ENCODE data around the gene TTLL1.

TTLL1 gene

DNA sequence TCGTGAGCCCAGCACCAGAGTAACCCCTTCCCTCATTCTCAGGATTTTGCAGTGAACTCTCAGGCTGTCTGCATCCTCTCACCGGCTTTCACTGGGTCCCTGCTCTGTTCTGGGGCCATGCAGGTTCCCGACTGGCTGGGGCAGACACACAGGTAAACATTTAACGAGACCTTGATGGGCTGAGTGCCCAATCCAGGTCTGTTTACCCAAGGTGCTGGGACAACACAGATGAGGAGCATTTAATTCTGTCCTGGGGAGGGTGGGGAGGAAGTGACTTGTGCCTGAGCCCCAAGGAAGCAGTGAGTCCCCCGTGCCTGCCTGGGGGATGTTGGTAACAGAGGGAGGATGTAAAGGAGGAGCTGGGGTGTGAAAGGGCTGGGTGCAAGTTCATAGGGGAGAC lies 25.8 kb upstream of the TTLL1 start:
- DNase-seq (no peak), ATAC-seq (ENCODE audit: insufficient read depth, low read depth) (no peak)
- no peak overlapping the region for H2AFZ ChIP-seq (ENCODE audit: low read depth, low read length)
- no peak overlapping the region for H3K4me3 ChIP-seq (ENCODE audit: low read depth in 1 of 2, low read length in 2 of 2)
- no peak overlapping the region for H3K9ac ChIP-seq (ENCODE audit: low read depth, low read length)
- peaks cover 10% of the 10 kb centered on the region; the same call in 1 of the 2 replicates for H4K20me1 ChIP-seq (ENCODE audit: insufficient read depth, low read length)
- no peak overlapping the region for H3K4me2 ChIP-seq (ENCODE audit: insufficient read depth, low read length)
- H3K79me2 ChIP-seq (ENCODE audit: insufficient read depth, low read length): no peaks in the 10 kb centered on the region
- peaks cover 10% of the 10 kb centered on the region for H3K4me1 ChIP-seq (ENCODE audit: insufficient read depth, low read length)
- no peaks in the 10 kb centered on the region for H3K36me3 ChIP-seq (ENCODE audit: insufficient read depth, low read length)
- H3K9me3 ChIP-seq (ENCODE audit: insufficient read depth, low read length, severe bottlenecking): no peaks in the 10 kb centered on the region
- peaks cover 35% of the 10 kb centered on the region for H3K27me3 ChIP-seq (ENCODE audit: insufficient read depth, low read length, poor library complexity)
- H3K27ac ChIP-seq (ENCODE audit: low read length): no peak overlapping the region
- no peak for TF ChIP-seq EZH2 (IDR thresholded peaks at IDR 0.05; ENCODE audit: borderline replicate concordance, low read depth, low read length, severe bottlenecking)
- TF ChIP-seq, protein P1, sequence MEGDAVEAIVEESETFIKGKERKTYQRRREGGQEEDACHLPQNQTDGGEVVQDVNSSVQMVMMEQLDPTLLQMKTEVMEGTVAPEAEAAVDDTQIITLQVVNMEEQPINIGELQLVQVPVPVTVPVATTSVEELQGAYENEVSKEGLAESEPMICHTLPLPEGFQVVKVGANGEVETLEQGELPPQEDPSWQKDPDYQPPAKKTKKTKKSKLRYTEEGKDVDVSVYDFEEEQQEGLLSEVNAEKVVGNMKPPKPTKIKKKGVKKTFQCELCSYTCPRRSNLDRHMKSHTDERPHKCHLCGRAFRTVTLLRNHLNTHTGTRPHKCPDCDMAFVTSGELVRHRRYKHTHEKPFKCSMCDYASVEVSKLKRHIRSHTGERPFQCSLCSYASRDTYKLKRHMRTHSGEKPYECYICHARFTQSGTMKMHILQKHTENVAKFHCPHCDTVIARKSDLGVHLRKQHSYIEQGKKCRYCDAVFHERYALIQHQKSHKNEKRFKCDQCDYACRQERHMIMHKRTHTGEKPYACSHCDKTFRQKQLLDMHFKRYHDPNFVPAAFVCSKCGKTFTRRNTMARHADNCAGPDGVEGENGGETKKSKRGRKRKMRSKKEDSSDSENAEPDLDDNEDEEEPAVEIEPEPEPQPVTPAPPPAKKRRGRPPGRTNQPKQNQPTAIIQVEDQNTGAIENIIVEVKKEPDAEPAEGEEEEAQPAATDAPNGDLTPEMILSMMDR (IDR thresholded peaks at IDR 0.05; ENCODE audit: borderline replicate concordance, extremely low read depth, low read length, poor library complexity, severe bottlenecking): no peak

DNA sequence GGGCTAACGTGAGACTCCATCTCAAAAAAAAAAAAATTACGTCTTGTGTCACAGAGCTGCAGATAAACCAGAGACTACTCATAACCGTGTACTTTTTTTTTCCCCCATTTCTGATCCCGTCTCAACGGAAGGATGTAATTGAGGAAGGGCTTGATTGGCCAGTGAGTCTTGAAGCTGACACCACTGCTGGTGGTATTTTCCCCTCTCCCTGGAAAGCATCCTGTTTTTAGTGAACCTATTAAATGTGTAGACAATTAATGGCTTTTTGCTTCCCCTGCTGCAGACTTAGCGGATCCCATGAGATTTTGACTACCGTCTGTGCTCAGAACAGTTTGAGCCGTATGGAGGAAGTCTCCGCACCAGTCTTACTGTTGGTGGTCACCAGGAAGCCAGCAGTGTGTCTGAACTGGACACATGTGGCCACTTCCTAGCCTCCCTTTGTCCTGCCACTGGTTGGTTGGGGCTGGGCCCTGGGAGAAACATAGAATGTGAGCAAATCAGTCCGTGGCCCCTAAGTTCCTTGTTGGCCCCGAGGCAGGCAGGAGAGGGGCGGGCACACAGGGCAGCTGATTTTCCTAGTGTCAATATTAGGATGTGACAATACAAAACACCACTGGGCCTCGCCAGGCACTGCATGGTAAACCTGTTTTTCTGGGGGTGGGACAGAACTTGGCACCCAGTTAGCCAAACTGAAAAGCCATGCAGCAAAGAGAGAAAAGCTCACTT lies 24.5 kb upstream of the TTLL1 start:
- Histone ChIP-seq H3K79me2 (ENCODE audit: insufficient read depth, low read length) (no peaks in the 10 kb centered on the region), H3K9me3 (ENCODE audit: insufficient read depth, low read length, severe bottlenecking) (no peaks in the 10 kb centered on the region), H2AFZ (ENCODE audit: low read depth, low read length) (no peak overlapping the region), H3K4me3 (ENCODE audit: low read depth in 1 of 2, low read length in 2 of 2) (no peak overlapping the region), H3K9ac (ENCODE audit: low read depth, low read length) (no peak overlapping the region), H3K36me3 (ENCODE audit: insufficient read depth, low read length) (no peaks in the 10 kb centered on the region), H3K4me2 (ENCODE audit: insufficient read depth, low read length) (no peak overlapping the region), H4K20me1 (ENCODE audit: insufficient read depth, low read length) (peaks cover 10% of the 10 kb centered on the region; the same call in 1 of the 2 replicates), H3K4me1 (ENCODE audit: insufficient read depth, low read length) (peaks cover 10% of the 10 kb centered on the region), H3K27ac (ENCODE audit: low read length) (no peak overlapping the region), H3K27me3 (ENCODE audit: insufficient read depth, low read length, poor library complexity) (peaks cover 40% of the 10 kb centered on the region)
- DNase-seq: no peak
- TF ChIP-seq, protein P1 (IDR thresholded peaks at IDR 0.05; ENCODE audit: borderline replicate concordance, extremely low read depth, low read length, poor library complexity, severe bottlenecking): no peak
- TF ChIP-seq EZH2 (IDR thresholded peaks at IDR 0.05; ENCODE audit: borderline replicate concordance, low read depth, low read length, severe bottlenecking): no peak
- ATAC-seq (ENCODE audit: insufficient read depth, low read depth): no peak

DNA sequence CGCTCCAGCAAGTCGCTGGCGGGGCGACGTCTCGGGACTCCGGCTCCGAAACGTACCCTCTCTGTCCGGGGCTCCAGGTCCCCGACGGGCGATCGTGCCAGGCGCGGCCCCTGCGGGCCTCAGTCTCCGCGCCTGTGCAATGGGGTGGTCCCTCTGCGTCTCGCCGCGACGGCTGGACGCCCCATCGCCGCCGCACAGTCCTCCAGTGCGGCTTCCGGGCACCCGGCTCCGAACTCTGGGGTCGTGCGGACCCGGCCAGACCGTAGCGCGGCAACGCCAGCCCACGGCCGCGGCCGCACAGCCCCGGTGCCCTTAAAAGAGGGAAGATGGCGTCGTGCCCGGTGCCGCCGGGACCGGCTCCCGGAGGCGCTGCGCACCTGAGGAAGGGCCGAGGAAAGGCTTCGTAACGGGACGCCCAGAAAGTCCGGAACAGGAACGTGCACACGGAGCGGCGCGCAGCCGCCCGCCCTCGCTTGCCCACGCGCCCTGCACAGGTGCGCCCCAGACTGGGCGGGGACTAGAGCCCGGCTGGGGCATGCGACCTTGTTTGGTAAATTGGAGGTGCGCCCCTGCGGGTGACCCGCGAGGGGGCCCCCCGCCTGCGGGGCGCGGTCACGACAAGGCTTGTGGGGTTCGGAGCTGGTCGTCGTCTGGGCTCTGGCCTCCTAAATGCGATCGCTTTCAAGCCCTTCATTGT lies 21.9 kb upstream of the TTLL1 start:
- Histone ChIP-seq H3K4me3 (ENCODE audit: low read depth in 1 of 2, low read length in 2 of 2) (peak overlapping the region in 1 of 2 experiments; percentile 32; a peak in 2 of 4 replicates), H3K79me2 (ENCODE audit: insufficient read depth, low read length) (no peaks in the 10 kb centered on the region)

More for the DNA sequence above, 21.9 kb upstream of the TTLL1 start:
- Histone ChIP-seq H2AFZ (ENCODE audit: low read depth, low read length) (no peak overlapping the region), H3K9me3 (ENCODE audit: insufficient read depth, low read length, severe bottlenecking) (no peaks in the 10 kb centered on the region), H4K20me1 (ENCODE audit: insufficient read depth, low read length) (peaks cover 10% of the 10 kb centered on the region; the same call in 1 of the 2 replicates), H3K9ac (ENCODE audit: low read depth, low read length) (no peak overlapping the region), H3K36me3 (ENCODE audit: insufficient read depth, low read length) (no peaks in the 10 kb centered on the region), H3K27me3 (ENCODE audit: insufficient read depth, low read length, poor library complexity) (peaks cover 40% of the 10 kb centered on the region), H3K4me2 (ENCODE audit: insufficient read depth, low read length) (peak overlapping the region; percentile 56), H3K27ac (ENCODE audit: low read length) (no peak overlapping the region), H3K4me1 (ENCODE audit: insufficient read depth, low read length) (peaks cover 10% of the 10 kb centered on the region)
- DNase-seq (no peak), ATAC-seq (ENCODE audit: insufficient read depth, low read depth) (peak; percentile 49)
- TF ChIP-seq EZH2 (IDR thresholded peaks at IDR 0.05; ENCODE audit: borderline replicate concordance, low read depth, low read length, severe bottlenecking): peak; percentile 95
- TF ChIP-seq, protein P1 (IDR thresholded peaks at IDR 0.05; ENCODE audit: borderline replicate concordance, extremely low read depth, low read length, poor library complexity, severe bottlenecking): no peak
